Measurements from ENCODE around the gene GABRB1.

The GABRB1 gene

DNA sequence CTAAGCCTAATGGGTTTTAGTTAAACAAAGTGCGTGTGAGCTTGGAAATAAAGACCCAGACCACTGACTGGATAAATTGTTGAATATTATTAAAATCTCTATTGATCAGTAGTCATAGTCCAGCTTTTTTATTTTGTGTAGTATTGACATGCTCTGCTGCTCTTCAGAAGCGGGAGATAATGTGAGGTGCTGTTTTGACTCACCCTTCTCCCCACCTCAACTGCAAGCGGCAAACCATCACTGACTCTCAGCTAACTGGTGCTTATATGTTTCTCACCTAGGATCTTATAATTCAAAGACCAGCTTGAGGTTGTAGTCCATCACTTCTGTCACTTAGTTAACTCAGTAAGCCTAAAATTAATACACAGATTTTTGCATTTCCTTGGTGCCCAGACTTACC, 359.9 kb downstream of the GABRB1 start:
- DNase-seq = no peak
- TF ChIP-seq, protein P1, sequence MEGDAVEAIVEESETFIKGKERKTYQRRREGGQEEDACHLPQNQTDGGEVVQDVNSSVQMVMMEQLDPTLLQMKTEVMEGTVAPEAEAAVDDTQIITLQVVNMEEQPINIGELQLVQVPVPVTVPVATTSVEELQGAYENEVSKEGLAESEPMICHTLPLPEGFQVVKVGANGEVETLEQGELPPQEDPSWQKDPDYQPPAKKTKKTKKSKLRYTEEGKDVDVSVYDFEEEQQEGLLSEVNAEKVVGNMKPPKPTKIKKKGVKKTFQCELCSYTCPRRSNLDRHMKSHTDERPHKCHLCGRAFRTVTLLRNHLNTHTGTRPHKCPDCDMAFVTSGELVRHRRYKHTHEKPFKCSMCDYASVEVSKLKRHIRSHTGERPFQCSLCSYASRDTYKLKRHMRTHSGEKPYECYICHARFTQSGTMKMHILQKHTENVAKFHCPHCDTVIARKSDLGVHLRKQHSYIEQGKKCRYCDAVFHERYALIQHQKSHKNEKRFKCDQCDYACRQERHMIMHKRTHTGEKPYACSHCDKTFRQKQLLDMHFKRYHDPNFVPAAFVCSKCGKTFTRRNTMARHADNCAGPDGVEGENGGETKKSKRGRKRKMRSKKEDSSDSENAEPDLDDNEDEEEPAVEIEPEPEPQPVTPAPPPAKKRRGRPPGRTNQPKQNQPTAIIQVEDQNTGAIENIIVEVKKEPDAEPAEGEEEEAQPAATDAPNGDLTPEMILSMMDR (IDR thresholded peaks at IDR 0.05) = no peak
- H3K27me3 ChIP-seq = no peaks in the 10 kb centered on the region
- H3K36me3 ChIP-seq = no peaks in the 10 kb centered on the region
- intact Hi-C loops (cut with DNase I; ENCODE audit: low total_unique reads) = no loop called here
- no peaks in the 10 kb centered on the region for H3K9me3 ChIP-seq
- no peak overlapping the region for H3K4me3 ChIP-seq
- H3K4me1 ChIP-seq = no peaks in the 10 kb centered on the region
- no peak overlapping the region for H3K27ac ChIP-seq

DNA sequence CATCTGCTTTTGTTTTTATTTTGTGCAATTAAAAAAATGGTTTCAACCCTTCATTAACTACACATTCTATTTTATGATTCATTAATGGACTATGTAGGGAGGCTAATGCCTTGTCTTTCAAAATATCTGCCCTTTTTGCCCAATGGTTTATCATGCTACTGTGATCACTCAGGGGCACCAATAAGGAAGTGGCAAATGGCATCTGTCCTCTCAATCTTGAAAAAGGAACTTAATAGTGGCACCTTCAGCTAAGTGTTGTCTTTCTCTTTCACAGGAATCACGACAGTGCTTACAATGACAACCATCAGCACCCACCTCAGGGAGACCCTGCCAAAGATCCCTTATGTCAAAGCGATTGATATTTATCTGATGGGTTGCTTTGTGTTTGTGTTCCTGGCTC, 375.0 kb downstream of the GABRB1 start:
- no peak for DNase-seq
- no peaks in the 10 kb centered on the region for H3K9me3 ChIP-seq
- intact Hi-C loops (cut with DNase I; ENCODE audit: low total_unique reads) = no loop called here
- TF ChIP-seq, protein P1 (IDR thresholded peaks at IDR 0.05) = no peak
- no peaks in the 10 kb centered on the region for H3K27me3 ChIP-seq
- H3K36me3 ChIP-seq = no peaks in the 10 kb centered on the region
- no peaks in the 10 kb centered on the region for H3K4me1 ChIP-seq
- H3K27ac ChIP-seq = no peak overlapping the region
- no peak overlapping the region for H3K4me3 ChIP-seq

DNA sequence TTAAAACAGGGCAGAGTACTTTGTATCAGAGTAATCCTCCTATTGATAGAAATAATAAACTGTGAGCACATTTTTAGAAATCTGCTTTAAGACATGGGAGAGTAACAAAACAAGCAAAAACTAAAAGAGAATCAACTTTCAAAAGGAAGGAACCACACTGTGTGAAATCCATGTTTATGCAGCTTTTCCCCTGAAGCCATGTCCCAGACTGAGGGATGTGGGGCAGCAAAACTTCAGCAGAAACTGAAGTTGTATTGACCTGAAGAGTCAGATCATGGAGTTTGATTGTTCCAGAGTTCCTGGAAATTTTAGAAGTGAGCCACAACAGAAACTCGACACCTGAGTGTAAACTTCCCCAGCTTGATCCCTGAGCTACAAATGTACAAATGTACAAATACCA, 378.9 kb downstream of the GABRB1 start:
- no peaks in the 10 kb centered on the region for H3K27me3 ChIP-seq
- TF ChIP-seq, protein P1 (IDR thresholded peaks at IDR 0.05) = no peak
- no peaks in the 10 kb centered on the region for H3K4me1 ChIP-seq
- no peaks in the 10 kb centered on the region for H3K9me3 ChIP-seq
- H3K36me3 ChIP-seq = no peaks in the 10 kb centered on the region
- no peak overlapping the region for H3K4me3 ChIP-seq
- H3K27ac ChIP-seq = no peak overlapping the region
- DNase-seq = no peak
- intact Hi-C loops (cut with DNase I; ENCODE audit: low total_unique reads) = no loop called here

DNA sequence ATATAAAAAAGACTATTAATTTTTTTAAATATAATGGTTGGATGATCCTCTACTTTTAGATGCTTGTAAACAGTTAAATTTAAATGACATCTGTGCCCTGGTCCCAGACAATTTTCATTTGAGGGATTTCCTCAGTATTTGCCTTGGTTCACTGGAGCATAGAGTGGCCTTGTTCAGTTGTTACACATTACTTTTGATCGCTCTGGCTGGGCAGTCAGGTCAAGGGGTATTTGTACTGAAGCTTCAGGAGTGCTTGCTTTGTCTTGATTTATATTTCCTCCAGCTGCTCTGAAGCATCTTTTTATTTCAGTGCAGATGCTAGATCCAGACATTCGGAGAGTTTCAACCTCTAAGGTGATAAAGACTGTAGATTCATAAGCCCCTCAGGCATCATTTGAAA, 382.2 kb downstream of the GABRB1 start:
- TF ChIP-seq, protein P1 (IDR thresholded peaks at IDR 0.05) = no peak

DNA sequence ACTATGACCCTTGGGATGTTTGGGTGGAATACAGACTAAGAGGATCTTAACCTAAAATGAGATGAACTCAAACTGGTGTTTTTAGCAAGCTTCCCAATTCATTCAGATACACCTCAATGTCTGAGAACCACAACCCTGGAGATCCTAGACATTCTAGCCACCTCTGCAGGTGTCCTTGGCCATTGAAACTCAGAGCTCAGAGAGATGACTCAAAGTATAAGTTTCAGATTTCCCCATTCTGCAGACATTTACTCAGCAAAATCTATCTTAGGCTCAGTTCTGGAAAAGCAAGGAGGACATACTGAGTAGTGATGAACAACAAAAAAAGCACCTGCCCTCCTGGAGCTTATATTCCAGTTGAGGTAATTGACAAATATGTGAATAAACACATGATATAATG, 384.4 kb downstream of the GABRB1 start:
- TF ChIP-seq, protein P1 (IDR thresholded peaks at IDR 0.05) = no peak
- Histone ChIP-seq H3K9me3 (no peaks in the 10 kb centered on the region), H3K27ac (no peak overlapping the region), H3K4me1 (no peaks in the 10 kb centered on the region), H3K36me3 (no peaks in the 10 kb centered on the region), H3K4me3 (no peak overlapping the region), H3K27me3 (no peaks in the 10 kb centered on the region)
- intact Hi-C loops (cut with DNase I; ENCODE audit: low total_unique reads) = no loop called here
- no peak for DNase-seq

More for the DNA sequence above, 382.2 kb downstream of the GABRB1 start:
- H3K27me3 ChIP-seq = no peaks in the 10 kb centered on the region
- H3K4me1 ChIP-seq = no peaks in the 10 kb centered on the region
- H3K4me3 ChIP-seq = no peak overlapping the region
- no peak for DNase-seq
- H3K9me3 ChIP-seq = no peaks in the 10 kb centered on the region
- no peaks in the 10 kb centered on the region for H3K36me3 ChIP-seq
- intact Hi-C loops (cut with DNase I; ENCODE audit: low total_unique reads) = no loop called here
- no peak overlapping the region for H3K27ac ChIP-seq

DNA sequence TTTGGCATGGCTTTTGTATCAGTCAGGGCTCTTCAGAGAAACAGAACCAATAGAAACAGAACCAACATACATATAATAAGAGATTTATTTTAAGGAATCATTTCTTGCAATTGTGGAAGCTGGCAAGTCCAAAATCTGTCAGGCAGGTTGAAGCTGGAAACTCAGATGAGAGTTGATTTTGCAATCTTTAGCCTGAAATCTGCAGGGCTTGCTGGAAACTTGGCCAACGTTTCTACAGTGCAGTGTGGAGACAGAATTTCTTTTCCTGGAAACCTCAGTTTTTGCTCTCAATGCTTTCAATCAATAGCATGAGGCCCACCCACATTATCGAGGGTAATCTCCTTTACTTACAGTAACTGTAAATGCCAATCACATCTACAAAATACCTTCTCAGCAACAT, 386.8 kb downstream of the GABRB1 start:
- no peak overlapping the region for H3K4me3 ChIP-seq
- H3K9me3 ChIP-seq = no peaks in the 10 kb centered on the region
- TF ChIP-seq, protein P1 (IDR thresholded peaks at IDR 0.05) = no peak
- no peak overlapping the region for H3K27ac ChIP-seq
- no peaks in the 10 kb centered on the region for H3K36me3 ChIP-seq
- intact Hi-C loops (cut with DNase I; ENCODE audit: low total_unique reads) = no loop called here
- DNase-seq = no peak
- no peaks in the 10 kb centered on the region for H3K4me1 ChIP-seq
- H3K27me3 ChIP-seq = no peaks in the 10 kb centered on the region

Measured in tibial artery (tissue), 4 donors.